Choroid plexus epithelial cell (primary cell): ENCODE results near the gene UVRAG.

Experiments
- DNase-seq: peaks from one replicate; pipeline ENCODE4 v3.0.0-alpha.2; 2010; ENCODE audit warnings: low read depth
- H3K4me3 ChIP-seq: 2 replicates; pipeline ENCODE4 v1.5.1; 2011; ENCODE audit warnings: low read depth, mild to moderate bottlenecking, control low read depth, low read length, moderate library complexity
- TF ChIP-seq, protein P1 (sequence below): conservative IDR thresholded peaks from 2 replicates; pipeline ENCODE4 v1.5.1; 2011; ENCODE audit warnings: low read depth, mild to moderate bottlenecking, control low read depth, inconsistent platforms, low read length, moderate library complexity

Gene UVRAG

DNA sequence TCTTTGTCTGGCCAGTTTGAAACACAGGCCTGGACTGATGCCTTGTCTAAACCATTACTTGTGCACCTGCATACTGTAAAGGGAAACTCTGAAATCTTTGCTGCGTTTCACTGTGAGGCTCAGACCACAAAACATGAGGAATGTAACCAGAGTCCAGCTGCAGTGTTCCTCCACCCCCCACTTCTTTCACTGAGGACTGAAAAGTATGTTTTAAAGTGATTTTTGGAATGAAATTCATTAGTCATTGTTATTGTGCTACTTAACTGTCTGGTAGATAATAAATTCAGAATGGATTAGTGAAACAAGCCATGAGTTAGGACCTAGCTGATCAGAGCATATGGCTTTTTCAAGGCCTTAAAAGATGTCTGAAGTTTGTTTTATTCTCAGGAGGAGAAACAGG lies 210.1 kb downstream of the UVRAG start:
- TF ChIP-seq, protein P1, sequence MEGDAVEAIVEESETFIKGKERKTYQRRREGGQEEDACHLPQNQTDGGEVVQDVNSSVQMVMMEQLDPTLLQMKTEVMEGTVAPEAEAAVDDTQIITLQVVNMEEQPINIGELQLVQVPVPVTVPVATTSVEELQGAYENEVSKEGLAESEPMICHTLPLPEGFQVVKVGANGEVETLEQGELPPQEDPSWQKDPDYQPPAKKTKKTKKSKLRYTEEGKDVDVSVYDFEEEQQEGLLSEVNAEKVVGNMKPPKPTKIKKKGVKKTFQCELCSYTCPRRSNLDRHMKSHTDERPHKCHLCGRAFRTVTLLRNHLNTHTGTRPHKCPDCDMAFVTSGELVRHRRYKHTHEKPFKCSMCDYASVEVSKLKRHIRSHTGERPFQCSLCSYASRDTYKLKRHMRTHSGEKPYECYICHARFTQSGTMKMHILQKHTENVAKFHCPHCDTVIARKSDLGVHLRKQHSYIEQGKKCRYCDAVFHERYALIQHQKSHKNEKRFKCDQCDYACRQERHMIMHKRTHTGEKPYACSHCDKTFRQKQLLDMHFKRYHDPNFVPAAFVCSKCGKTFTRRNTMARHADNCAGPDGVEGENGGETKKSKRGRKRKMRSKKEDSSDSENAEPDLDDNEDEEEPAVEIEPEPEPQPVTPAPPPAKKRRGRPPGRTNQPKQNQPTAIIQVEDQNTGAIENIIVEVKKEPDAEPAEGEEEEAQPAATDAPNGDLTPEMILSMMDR = no peak
- DNase-seq = peak; percentile 95
- H3K4me3 ChIP-seq = no peak overlapping the region

DNA sequence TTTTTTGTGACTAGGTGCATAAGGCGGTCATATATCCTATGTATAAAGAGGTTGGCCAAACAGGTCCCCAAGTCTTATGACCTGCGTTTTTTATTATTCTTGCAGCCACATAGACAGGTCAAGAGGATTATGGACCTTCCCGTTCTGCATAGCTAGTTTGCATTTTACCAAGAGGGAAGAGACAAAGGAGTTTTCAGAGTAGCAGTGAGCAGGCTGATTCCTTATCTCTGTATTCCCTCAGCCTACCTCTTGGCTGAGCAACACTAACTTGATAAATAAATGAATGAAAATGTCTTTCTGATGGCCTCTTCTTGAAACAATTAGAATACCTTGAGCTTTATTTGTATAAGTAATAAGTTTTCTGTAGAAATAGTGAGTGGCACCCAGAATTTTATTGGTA lies 210.8 kb downstream of the UVRAG start:
- TF ChIP-seq, protein P1 = no peak

DNA sequence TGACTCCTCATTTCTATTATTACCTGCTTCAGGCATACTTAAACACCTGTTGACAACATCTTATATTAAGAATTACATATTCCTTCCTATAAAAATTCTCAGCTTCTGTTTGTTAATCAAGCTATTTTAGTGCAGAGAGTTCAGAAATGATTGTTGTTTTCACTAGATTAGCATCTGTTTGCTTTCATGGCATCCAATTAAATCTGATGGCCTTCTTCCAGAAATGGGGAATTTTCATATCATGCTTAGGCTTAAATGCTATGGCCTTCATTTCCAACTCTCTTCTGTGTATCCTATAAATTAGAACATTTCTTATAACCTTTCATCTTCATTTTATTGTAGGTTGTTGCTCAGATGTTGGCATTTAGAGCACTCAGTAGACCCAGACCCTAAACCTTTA lies 211.3 kb downstream of the UVRAG start:
- TF ChIP-seq, protein P1 = no peak
- no peak for DNase-seq
- no peak overlapping the region for H3K4me3 ChIP-seq

More for the DNA sequence above, 210.8 kb downstream of the UVRAG start:
- no peak for DNase-seq
- H3K4me3 ChIP-seq = no peak overlapping the region

DNA sequence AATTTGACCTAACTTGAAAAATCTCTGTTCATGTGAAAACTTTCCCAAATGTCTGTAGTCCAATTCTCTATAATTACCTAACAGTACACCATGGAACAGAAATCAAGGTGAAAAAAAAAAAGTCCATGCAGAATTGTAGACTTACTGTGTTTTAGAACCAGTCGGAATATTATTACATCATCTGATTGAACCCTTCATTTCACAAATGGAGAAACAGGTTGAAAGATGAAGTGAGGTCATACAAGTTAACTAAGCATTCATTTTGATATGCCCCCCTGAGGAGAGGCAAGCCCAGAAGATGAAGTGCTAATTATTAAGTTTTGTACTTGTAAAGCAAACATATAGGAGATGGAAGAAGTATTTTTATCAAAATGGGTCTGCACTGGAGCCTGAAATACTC lies 211.9 kb downstream of the UVRAG start:
- H3K4me3 ChIP-seq = no peak overlapping the region
- DNase-seq = no peak
- TF ChIP-seq, protein P1 = no peak

DNA sequence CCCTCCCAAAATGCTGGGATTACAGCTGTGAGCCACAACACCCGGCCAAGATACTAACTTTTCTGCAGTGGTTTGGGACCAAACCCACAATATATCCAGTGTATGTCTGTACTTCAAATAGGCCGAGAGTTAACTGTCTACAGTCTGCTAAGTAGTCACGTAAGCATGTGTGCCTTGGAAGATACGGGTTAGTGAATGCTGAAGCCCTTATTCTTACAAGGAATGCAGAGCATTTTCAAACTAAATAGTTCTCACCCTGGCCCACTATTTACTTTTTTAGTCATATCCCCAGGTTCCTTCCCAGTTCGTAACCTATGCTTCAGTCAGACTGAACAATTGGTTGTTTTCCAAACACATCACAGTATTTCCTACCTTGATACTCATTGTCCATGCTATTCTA lies 215.3 kb downstream of the UVRAG start:
- TF ChIP-seq, protein P1 = no peak
- DNase-seq = peak; percentile 90
- no peak overlapping the region for H3K4me3 ChIP-seq

DNA sequence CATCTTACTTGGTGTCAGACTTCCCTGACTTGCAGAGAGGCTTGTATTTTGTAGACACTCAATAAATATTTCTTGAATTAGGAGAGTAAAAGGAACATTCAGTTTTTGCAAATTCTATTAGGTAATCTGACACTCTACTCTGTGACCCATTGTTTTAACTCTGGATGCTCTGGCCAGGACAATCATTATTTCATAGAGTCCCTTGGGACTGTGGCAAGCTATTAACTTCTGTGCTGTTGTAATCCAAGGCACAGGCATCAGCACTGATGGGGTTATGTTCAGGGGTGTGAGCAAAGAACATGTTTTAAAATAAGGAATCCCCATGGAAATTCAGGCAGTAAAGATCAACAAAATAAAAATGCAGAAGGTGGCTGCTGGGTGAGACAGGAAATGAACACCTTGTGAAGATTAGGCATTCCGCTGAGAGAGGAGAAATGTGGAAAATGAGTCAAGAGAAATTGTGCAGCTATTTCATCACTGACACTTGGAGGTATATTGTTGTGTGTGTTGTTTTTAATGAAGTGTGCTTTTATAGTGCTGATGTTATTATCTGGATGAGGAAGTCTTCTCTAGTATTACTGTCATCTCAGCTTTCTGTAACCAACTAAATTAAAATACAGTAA lies 216.1 kb downstream of the UVRAG start:
- TF ChIP-seq, protein P1 = no peak
- no peak overlapping the region for H3K4me3 ChIP-seq
- DNase-seq = peak; percentile 59

DNA sequence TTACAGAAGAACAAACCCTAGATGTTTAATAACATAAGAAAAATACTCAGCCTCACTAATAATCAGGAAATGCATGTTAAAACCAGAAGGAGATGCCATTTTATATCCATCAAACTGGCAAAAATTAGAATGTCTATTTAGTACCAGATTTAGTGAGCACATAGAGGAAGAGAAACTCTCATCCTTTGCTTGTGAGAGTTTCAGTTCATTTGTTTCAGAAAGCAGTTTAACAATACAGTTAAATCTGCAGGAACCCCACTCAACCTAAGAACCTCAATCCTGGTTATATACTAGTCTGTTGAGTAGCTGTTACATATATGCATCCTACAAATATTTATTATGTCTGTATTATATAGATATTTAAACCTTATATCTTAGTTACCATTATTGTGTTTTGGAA lies 218.7 kb downstream of the UVRAG start:
- no peak for DNase-seq
- TF ChIP-seq, protein P1 = no peak
- no peak overlapping the region for H3K4me3 ChIP-seq
